Epithelial cell of esophagus (primary cell): ENCODE data around the gene GNG12.

Experiments used
- DNase-seq: peaks from one replicate; pipeline ENCODE4 v3.0.0; 2010; ENCODE audit warnings: low read depth
- H3K4me3 ChIP-seq: 2 replicates; pipeline ENCODE4 v1.5.1; 2011; ENCODE audit warnings: mild to moderate bottlenecking, low read length, control low read depth
- TF ChIP-seq, protein P1 (sequence below): IDR thresholded peaks from 2 replicates; pipeline ENCODE4 v1.5.1; 2011; ENCODE audit warnings: low read depth, mild to moderate bottlenecking, low read length, control low read depth, inconsistent platforms; ENCODE audit not compliant: insufficient read depth; ENCODE audit errors: missing control alignments

GNG12 gene

DNA sequence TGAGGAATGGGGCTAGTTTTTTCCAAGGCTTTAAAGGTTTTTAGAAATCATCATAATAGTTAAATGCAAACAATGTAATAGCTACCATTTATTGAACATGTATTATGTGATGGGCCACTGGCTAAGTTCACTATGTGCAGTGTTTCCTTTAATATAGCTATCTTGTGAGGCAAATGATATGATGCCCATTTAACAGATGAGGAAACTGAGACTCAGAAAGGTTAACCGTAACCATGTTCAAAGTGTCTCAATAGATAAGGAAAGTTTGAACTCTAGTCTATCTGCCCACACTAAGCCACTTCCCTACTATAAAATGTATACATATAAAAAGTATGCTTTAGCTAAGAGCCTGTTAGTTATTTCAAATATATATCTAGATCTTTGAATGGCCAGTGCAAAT, 64.8 kb downstream of the GNG12 start:
- TF ChIP-seq, protein P1, sequence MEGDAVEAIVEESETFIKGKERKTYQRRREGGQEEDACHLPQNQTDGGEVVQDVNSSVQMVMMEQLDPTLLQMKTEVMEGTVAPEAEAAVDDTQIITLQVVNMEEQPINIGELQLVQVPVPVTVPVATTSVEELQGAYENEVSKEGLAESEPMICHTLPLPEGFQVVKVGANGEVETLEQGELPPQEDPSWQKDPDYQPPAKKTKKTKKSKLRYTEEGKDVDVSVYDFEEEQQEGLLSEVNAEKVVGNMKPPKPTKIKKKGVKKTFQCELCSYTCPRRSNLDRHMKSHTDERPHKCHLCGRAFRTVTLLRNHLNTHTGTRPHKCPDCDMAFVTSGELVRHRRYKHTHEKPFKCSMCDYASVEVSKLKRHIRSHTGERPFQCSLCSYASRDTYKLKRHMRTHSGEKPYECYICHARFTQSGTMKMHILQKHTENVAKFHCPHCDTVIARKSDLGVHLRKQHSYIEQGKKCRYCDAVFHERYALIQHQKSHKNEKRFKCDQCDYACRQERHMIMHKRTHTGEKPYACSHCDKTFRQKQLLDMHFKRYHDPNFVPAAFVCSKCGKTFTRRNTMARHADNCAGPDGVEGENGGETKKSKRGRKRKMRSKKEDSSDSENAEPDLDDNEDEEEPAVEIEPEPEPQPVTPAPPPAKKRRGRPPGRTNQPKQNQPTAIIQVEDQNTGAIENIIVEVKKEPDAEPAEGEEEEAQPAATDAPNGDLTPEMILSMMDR: no peak
- H3K4me3 ChIP-seq: no peak overlapping the region
- no peak for DNase-seq

GRCh38 chr1:67767103-67767782, 66.0 kb downstream of the GNG12 start:
- no peak overlapping the region for H3K4me3 ChIP-seq
- no peak for DNase-seq
- TF ChIP-seq, protein P1: no peak

GRCh38 chr1:67766141-67766978, 66.9 kb downstream of the GNG12 start:
- H3K4me3 ChIP-seq: peak overlapping the region; percentile 9
- TF ChIP-seq, protein P1: peak; percentile 70
- peak; percentile 92 for DNase-seq

DNA sequence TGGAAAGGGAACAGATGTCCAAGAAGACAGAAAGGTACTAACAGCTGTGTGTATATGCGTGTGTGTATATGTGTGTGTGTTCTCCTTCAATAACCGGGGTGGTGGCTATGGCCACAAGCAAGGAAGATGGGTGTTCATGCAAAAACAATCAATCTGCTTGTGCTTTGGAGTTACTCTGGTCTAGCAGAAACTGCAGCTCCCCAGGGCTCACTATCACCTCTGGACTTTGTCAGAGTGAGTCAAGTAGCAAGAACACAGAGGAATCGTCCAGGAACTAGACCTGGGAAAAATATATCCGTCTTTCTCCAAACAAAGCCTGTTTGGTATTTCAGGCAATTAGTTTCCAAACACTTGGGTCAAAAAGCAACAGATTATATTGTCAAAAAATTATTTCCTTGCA, 68.6 kb downstream of the GNG12 start:
- DNase-seq: no peak
- no peak overlapping the region for H3K4me3 ChIP-seq
- TF ChIP-seq, protein P1: no peak

- H3K4me3 ChIP-seq: no peak overlapping the region
- no peak for DNase-seq
- TF ChIP-seq, protein P1: no peak
These were observed 71.5 kb downstream of the GNG12 start for GRCh38 chr1:67761730-67762129.

GRCh38 chr1:67761091-67761490, 72.2 kb downstream of the GNG12 start:
- peak; percentile 39 for DNase-seq
- H3K4me3 ChIP-seq: no peak overlapping the region
- TF ChIP-seq, protein P1: no peak
